DMS153 treated with DMSO at 0.1 percent for 48 hours (cell line): Measurements from ENCODE around the gene MRI1.
"Not testable (repeated sequence)": the region's sequence is repeated elsewhere in the genome, so short reads cannot be mapped to it uniquely, and the experiment has no call there.

Experiments
- DNase-seq: peaks from one replicate; lab custom pipeline; 2025; ENCODE audit not compliant: unreplicated experiment; lab: John Stamatoyannopoulos, UW

Gene MRI1

GRCh38 chr19:13758795-13759194 lies 5.5 kb upstream of the MRI1 start:
- DNase-seq, result no peak

GRCh38 chr19:13761423-13761822 lies 2.9 kb upstream of the MRI1 start:
- no peak for DNase-seq

GRCh38 chr19:13762635-13763235 lies 1.6 kb upstream of the MRI1 start:
- DNase-seq, result no peak

GRCh38 chr19:13763265-13763664 lies 1.1 kb upstream of the MRI1 start:
- no peak for DNase-seq

GRCh38 chr19:13764821-13765394 lies 586 bp downstream of the MRI1 start:
- no peak for DNase-seq

GRCh38 chr19:13765395-13766094 lies 1.2 kb downstream of the MRI1 start:
- DNase-seq, result no peak

GRCh38 chr19:13766095-13766481 lies 1.8 kb downstream of the MRI1 start:
- no peak for DNase-seq

GRCh38 chr19:13768510-13768909 lies 4.2 kb downstream of the MRI1 start:
- DNase-seq, result no peak

GRCh38 chr19:13770013-13770635 lies 5.8 kb downstream of the MRI1 start:
- DNase-seq, result no peak

- DNase-seq, result peak; percentile 80
Measured at GRCh38 chr19:13774217-13775191, 10.2 kb downstream of the MRI1 start, which contains the start of gene C19orf53. C19orf53 (plus strand) TSS chr19:13774456; CDS start chr19:13774478, 22 bp downstream.

GRCh38 chr19:13778398-13778797 lies 14.1 kb downstream of the MRI1 start:
- DNase-seq, result no peak

GRCh38 chr19:13778847-13779246 lies 14.5 kb downstream of the MRI1 start:
- DNase-seq, result no peak

- DNase-seq, result not testable (repeated sequence)
Measured at GRCh38 chr19:13779794-13780193, 15.5 kb downstream of the MRI1 start.

GRCh38 chr19:13781547-13781946 lies 17.2 kb downstream of the MRI1 start:
- DNase-seq, result peak; percentile 22

GRCh38 chr19:13782537-13782936 lies 18.2 kb downstream of the MRI1 start:
- no peak for DNase-seq

GRCh38 chr19:13783565-13784500 lies 19.5 kb downstream of the MRI1 start:
- DNase-seq, result no peak

GRCh38 chr19:13784731-13785452 lies 20.6 kb downstream of the MRI1 start:
- DNase-seq, result no peak

GRCh38 chr19:13788991-13789390 lies 24.7 kb downstream of the MRI1 start:
- no peak for DNase-seq

GRCh38 chr19:13790354-13790753 lies 26.0 kb downstream of the MRI1 start:
- no peak for DNase-seq
